ENCODE results near the gene CTNNA1.

Gene CTNNA1

GRCh38 chr5:138948471-138949222 lies 195.4 kb downstream of the CTNNA1 start:
- no peaks in the 10 kb centered on the region for H3K9me3 ChIP-seq (ENCODE audit: control insufficient read depth in 5 of 5, low read length in 5 of 5)
- peaks cover 0 to 35% (median 18%) of the 10 kb centered on the region in 5 donors for H3K36me3 ChIP-seq (ENCODE audit: control insufficient read depth in 5 of 5, insufficient read depth in 5 of 5, low read length in 5 of 5)
- peaks cover 17 to 56% (median 50%) of the 10 kb centered on the region in 5 donors for H3K4me1 ChIP-seq (ENCODE audit: control insufficient read depth in 5 of 5, insufficient read depth in 5 of 5, low read length in 5 of 5)
- H3K9ac ChIP-seq (ENCODE audit: low read length in 5 of 5): no peak overlapping the region
- no peaks in the 10 kb centered on the region for H3K27me3 ChIP-seq (ENCODE audit: control insufficient read depth in 5 of 5, insufficient read depth in 4 of 5, low read length in 5 of 5)
- H3K4me3 ChIP-seq (ENCODE audit: low read depth in 1 of 5, low read length in 5 of 5): no peak overlapping the region
- no peak overlapping the region for H3K27ac ChIP-seq (ENCODE audit: low read depth, low read length)

- H3K4me3 ChIP-seq (ENCODE audit: low read depth in 1 of 5, low read length in 5 of 5): no peak overlapping the region
- no peaks in the 10 kb centered on the region for H3K9me3 ChIP-seq (ENCODE audit: control insufficient read depth in 5 of 5, low read length in 5 of 5)
- H3K27me3 ChIP-seq (ENCODE audit: control insufficient read depth in 5 of 5, insufficient read depth in 4 of 5, low read length in 5 of 5): no peaks in the 10 kb centered on the region
- H3K27ac ChIP-seq (ENCODE audit: low read depth, low read length): no peak overlapping the region
- H3K9ac ChIP-seq (ENCODE audit: low read length in 5 of 5): no peak overlapping the region
- H3K36me3 ChIP-seq (ENCODE audit: control insufficient read depth in 5 of 5, insufficient read depth in 5 of 5, low read length in 5 of 5): peaks cover 0 to 34% (median 17%) of the 10 kb centered on the region in 5 donors
- H3K4me1 ChIP-seq (ENCODE audit: control insufficient read depth in 5 of 5, insufficient read depth in 5 of 5, low read length in 5 of 5): peaks cover 20 to 61% (median 55%) of the 10 kb centered on the region in 5 donors
These were observed 196.0 kb downstream of the CTNNA1 start for GRCh38 chr5:138949223-138949574.

GRCh38 chr5:138949988-138950387 lies 196.8 kb downstream of the CTNNA1 start:
- Histone ChIP-seq H3K27ac (ENCODE audit: low read depth, low read length) (no peak overlapping the region), H3K9ac (ENCODE audit: low read length in 5 of 5) (no peak overlapping the region)

GRCh38 chr5:138950421-138951031 lies 197.3 kb downstream of the CTNNA1 start:
- Histone ChIP-seq H3K27ac (ENCODE audit: low read depth, low read length) (no peak overlapping the region), H3K9ac (ENCODE audit: low read length in 5 of 5) (no peak overlapping the region), H3K4me1 (ENCODE audit: control insufficient read depth in 5 of 5, insufficient read depth in 5 of 5, low read length in 5 of 5) (peaks cover 24 to 75% (median 69%) of the 10 kb centered on the region in 5 donors)

More at GRCh38 chr5:138949988-138950387, 196.8 kb downstream of the CTNNA1 start:
- H3K27me3 ChIP-seq (ENCODE audit: control insufficient read depth in 5 of 5, insufficient read depth in 4 of 5, low read length in 5 of 5): no peaks in the 10 kb centered on the region
- H3K36me3 ChIP-seq (ENCODE audit: control insufficient read depth in 5 of 5, insufficient read depth in 5 of 5, low read length in 5 of 5): peaks cover 0 to 30% (median 16%) of the 10 kb centered on the region in 5 donors
- H3K9me3 ChIP-seq (ENCODE audit: control insufficient read depth in 5 of 5, low read length in 5 of 5): no peaks in the 10 kb centered on the region
- H3K4me1 ChIP-seq (ENCODE audit: control insufficient read depth in 5 of 5, insufficient read depth in 5 of 5, low read length in 5 of 5): peaks cover 24 to 69% (median 63%) of the 10 kb centered on the region in 5 donors
- H3K4me3 ChIP-seq (ENCODE audit: low read depth in 1 of 5, low read length in 5 of 5): no peak overlapping the region

GRCh38 chr5:138951091-138951985 lies 198.1 kb downstream of the CTNNA1 start:
- Histone ChIP-seq H3K9me3 (ENCODE audit: control insufficient read depth in 5 of 5, low read length in 5 of 5) (no peaks in the 10 kb centered on the region), H3K4me1 (ENCODE audit: control insufficient read depth in 5 of 5, insufficient read depth in 5 of 5, low read length in 5 of 5) (peaks cover 24 to 78% (median 72%) of the 10 kb centered on the region in 5 donors), H3K27ac (ENCODE audit: low read depth, low read length) (no peak overlapping the region), H3K4me3 (ENCODE audit: low read depth in 1 of 5, low read length in 5 of 5) (no peak overlapping the region), H3K27me3 (ENCODE audit: control insufficient read depth in 5 of 5, insufficient read depth in 4 of 5, low read length in 5 of 5) (no peaks in the 10 kb centered on the region), H3K36me3 (ENCODE audit: control insufficient read depth in 5 of 5, insufficient read depth in 5 of 5, low read length in 5 of 5) (peaks cover 0 to 21% (median 14%) of the 10 kb centered on the region in 5 donors), H3K9ac (ENCODE audit: low read length in 5 of 5) (no peak overlapping the region)

More at GRCh38 chr5:138950421-138951031, 197.3 kb downstream of the CTNNA1 start:
- H3K36me3 ChIP-seq (ENCODE audit: control insufficient read depth in 5 of 5, insufficient read depth in 5 of 5, low read length in 5 of 5): peaks cover 0 to 27% (median 16%) of the 10 kb centered on the region in 5 donors
- H3K9me3 ChIP-seq (ENCODE audit: control insufficient read depth in 5 of 5, low read length in 5 of 5): no peaks in the 10 kb centered on the region
- H3K27me3 ChIP-seq (ENCODE audit: control insufficient read depth in 5 of 5, insufficient read depth in 4 of 5, low read length in 5 of 5): no peaks in the 10 kb centered on the region
- no peak overlapping the region for H3K4me3 ChIP-seq (ENCODE audit: low read depth in 1 of 5, low read length in 5 of 5)

- Histone ChIP-seq H3K4me1 (ENCODE audit: control insufficient read depth in 5 of 5, insufficient read depth in 5 of 5, low read length in 5 of 5) (peaks cover 24 to 78% (median 72%) of the 10 kb centered on the region in 5 donors), H3K9me3 (ENCODE audit: control insufficient read depth in 5 of 5, low read length in 5 of 5) (no peaks in the 10 kb centered on the region), H3K4me3 (ENCODE audit: low read depth in 1 of 5, low read length in 5 of 5) (no peak overlapping the region), H3K9ac (ENCODE audit: low read length in 5 of 5) (peak overlapping the region in 1 of 5 donors; percentile 12), H3K27ac (ENCODE audit: low read depth, low read length) (peak overlapping the region; percentile 69), H3K36me3 (ENCODE audit: control insufficient read depth in 5 of 5, insufficient read depth in 5 of 5, low read length in 5 of 5) (peaks cover 0 to 13% (median 7%) of the 10 kb centered on the region in 5 donors), H3K27me3 (ENCODE audit: control insufficient read depth in 5 of 5, insufficient read depth in 4 of 5, low read length in 5 of 5) (no peaks in the 10 kb centered on the region)
These were observed 198.9 kb downstream of the CTNNA1 start for GRCh38 chr5:138951986-138952735.

GRCh38 chr5:138952962-138953361 lies 199.7 kb downstream of the CTNNA1 start:
- peaks cover 0 to 6% (median 0%) of the 10 kb centered on the region in 5 donors for H3K36me3 ChIP-seq (ENCODE audit: control insufficient read depth in 5 of 5, insufficient read depth in 5 of 5, low read length in 5 of 5)
- H3K4me1 ChIP-seq (ENCODE audit: control insufficient read depth in 5 of 5, insufficient read depth in 5 of 5, low read length in 5 of 5): peaks cover 24 to 78% (median 71%) of the 10 kb centered on the region in 5 donors
- H3K9ac ChIP-seq (ENCODE audit: low read length in 5 of 5): peak overlapping the region in 4 of 5 donors; percentile 12 to 70 (median 20)
- H3K27me3 ChIP-seq (ENCODE audit: control insufficient read depth in 5 of 5, insufficient read depth in 4 of 5, low read length in 5 of 5): no peaks in the 10 kb centered on the region
- H3K27ac ChIP-seq (ENCODE audit: low read depth, low read length): peak overlapping the region; percentile 69
- H3K4me3 ChIP-seq (ENCODE audit: low read depth in 1 of 5, low read length in 5 of 5): peak overlapping the region in 3 of 5 donors; percentile 16 to 40 (median 20)
- H3K9me3 ChIP-seq (ENCODE audit: control insufficient read depth in 5 of 5, low read length in 5 of 5): no peaks in the 10 kb centered on the region

- peak overlapping the region; percentile 69 for H3K27ac ChIP-seq (ENCODE audit: low read depth, low read length)
- peaks cover 24 to 72% (median 64%) of the 10 kb centered on the region in 5 donors for H3K4me1 ChIP-seq (ENCODE audit: control insufficient read depth in 5 of 5, insufficient read depth in 5 of 5, low read length in 5 of 5)
- no peaks in the 10 kb centered on the region for H3K27me3 ChIP-seq (ENCODE audit: control insufficient read depth in 5 of 5, insufficient read depth in 4 of 5, low read length in 5 of 5)
- H3K36me3 ChIP-seq (ENCODE audit: control insufficient read depth in 5 of 5, insufficient read depth in 5 of 5, low read length in 5 of 5): peaks cover 0 to under 1% (median 0%) of the 10 kb centered on the region in 5 donors
- no peaks in the 10 kb centered on the region for H3K9me3 ChIP-seq (ENCODE audit: control insufficient read depth in 5 of 5, low read length in 5 of 5)
- H3K4me3 ChIP-seq (ENCODE audit: low read depth in 1 of 5, low read length in 5 of 5): peak overlapping the region in 3 of 5 donors; percentile 16 to 40 (median 20)
- H3K9ac ChIP-seq (ENCODE audit: low read length in 5 of 5): peak overlapping the region in 4 of 5 donors; percentile 12 to 70 (median 23)
These were observed 200.4 kb downstream of the CTNNA1 start for GRCh38 chr5:138953387-138954256.
